Measurements from ENCODE around the gene PYROXD2.

- TF ChIP-seq CCAR2 (optimal IDR thresholded peaks at IDR 0.05; ENCODE audit: low read depth, low read length) (no peak), ZNF264 (CRISPR knock-in tag; IDR thresholded peaks at IDR 0.05) (no peak), NCOA1 (CRISPR knock-in tag; IDR thresholded peaks at IDR 0.05) (no peak), USF2 (IDR thresholded peaks at IDR 0.05; ENCODE audit: low read depth, low read length) (no peak), USF2 (CRISPR knock-in tag; IDR thresholded peaks at IDR 0.05; ENCODE audit: borderline replicate concordance) (no peak), CTCF (CRISPR knock-in tag; IDR thresholded peaks at IDR 0.05) (no peak), JUN (CRISPR knock-in tag; IDR thresholded peaks at IDR 0.05) (no peak), CEBPZ (IDR thresholded peaks at IDR 0.05; ENCODE audit: low read length) (no peak), PPARG (CRISPR knock-in tag; conservative IDR thresholded peaks at IDR 0.05) (no peak), FOXA1 (IDR thresholded peaks at IDR 0.05) (no peak), FOXA1 (CRISPR knock-in tag; IDR thresholded peaks at IDR 0.05) (no peak), CEBPB (IDR thresholded peaks at IDR 0.05; ENCODE audit: borderline replicate concordance, low read depth, low read length) (no peak), UBTF (CRISPR knock-in tag; IDR thresholded peaks at IDR 0.05) (no peak), ZZZ3 (CRISPR knock-in tag; IDR thresholded peaks at IDR 0.05; ENCODE audit: borderline replicate concordance) (no peak), EP300 (IDR thresholded peaks at IDR 0.05; ENCODE audit: low read depth in 2 of 2, low read length in 2 of 2) (no peak), EP300 (CRISPR knock-in tag; IDR thresholded peaks at IDR 0.05; ENCODE audit: borderline replicate concordance) (no peak), NFYB (CRISPR knock-in tag; IDR thresholded peaks at IDR 0.05) (no peak)
Measured at GRCh38 chr10:98429320-98430072, 14.5 kb upstream of the PYROXD2 start.
